HPDE6-E6E7 (cell line): ENCODE results near the gene FSD1.
"Not testable (repeated sequence)": the region's sequence is repeated elsewhere in the genome, so short reads cannot be mapped to it uniquely, and the experiment has no call there.

Experiments
- DNase-seq: peaks from one replicate; pipeline ENCODE4 v3.0.0; 2011; ENCODE audit warnings: missing footprints; ENCODE audit errors: extremely low spot score

Gene FSD1

DNA sequence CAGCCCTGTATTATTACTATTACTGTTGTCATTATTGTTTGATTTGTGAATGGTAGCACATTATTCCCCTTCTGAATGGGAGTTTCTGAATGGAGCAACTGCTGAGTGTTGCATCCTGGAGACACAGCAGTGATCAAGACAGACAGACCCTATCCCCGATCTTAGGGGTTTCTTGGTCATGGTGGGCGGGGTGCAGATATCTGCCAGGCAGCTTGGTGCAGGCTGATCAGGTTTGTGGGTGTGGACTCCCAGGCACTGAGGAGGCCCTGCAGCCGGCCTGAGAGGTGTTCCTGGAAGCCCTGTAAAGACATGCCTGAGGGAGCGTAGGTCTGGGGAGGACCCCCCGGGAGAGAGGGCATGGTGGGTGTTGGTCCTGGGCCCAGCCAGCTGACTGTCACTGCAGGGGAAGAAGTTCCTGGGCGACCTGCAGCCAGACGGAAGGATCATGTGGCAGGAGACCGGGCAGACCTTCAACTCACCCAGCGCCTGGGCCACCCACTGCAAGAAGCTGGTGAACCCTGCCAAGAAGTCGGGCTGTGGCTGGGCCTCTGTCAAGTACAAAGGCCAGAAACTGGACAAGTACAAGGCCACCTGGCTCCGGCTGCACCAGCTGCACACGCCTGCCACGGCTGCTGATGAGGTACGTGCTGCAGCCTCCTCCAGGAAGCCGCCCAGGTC is 41.1 kb downstream of the FSD1 start:
- DNase-seq, result no peak

GRCh38 chr19:4346020-4346383 is 41.6 kb downstream of the FSD1 start:
- no peak for DNase-seq

GRCh38 chr19:4347521-4347920 is 43.1 kb downstream of the FSD1 start:
- DNase-seq, result no peak

DNA sequence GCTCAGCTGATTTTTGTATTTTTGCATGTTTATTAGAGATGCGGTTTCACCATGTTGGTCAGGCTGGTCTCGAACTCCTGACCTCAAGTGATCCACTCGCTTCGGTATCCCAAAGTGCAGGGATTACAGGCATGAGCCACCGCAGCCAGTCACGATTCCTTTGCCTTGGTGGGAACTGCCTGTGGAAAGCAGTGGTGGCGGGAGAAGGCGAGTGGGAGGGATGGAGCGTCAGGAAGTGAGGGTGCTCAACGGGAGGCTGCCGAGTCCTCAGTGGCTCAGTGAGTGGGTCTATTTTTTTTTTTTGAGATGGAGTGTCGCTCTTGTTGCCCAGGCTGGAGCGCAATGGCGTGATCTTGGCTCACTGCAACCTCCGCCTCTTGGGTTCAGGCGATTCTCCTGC is 44.8 kb downstream of the FSD1 start:
- DNase-seq, result not testable (repeated sequence)

DNA sequence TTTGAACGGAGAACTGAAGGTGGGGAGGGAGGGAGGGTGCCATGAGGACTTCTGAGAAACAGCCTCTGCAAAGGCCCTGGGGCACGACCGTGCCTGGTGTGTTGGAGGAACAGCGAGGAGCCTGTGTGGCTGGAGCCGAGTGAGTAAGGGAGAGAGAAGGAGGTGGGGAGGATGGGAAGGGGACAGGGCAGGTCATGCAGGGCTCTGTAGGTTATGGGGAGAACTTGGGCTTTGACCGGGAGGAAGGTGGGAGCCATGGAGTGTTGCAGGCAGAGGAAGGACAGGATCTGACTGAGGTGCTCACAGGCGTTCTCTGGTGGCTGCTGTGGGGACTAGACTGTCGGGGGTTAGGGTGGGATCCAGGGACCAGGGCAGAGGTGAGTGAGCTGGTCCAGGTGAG is 45.7 kb downstream of the FSD1 start:
- DNase-seq, result no peak

- no peak for DNase-seq
These were observed 46.3 kb downstream of the FSD1 start for GRCh38 chr19:4350726-4351125.

- no peak for DNase-seq
These were observed 48.3 kb downstream of the FSD1 start for GRCh38 chr19:4352701-4353121.

DNA sequence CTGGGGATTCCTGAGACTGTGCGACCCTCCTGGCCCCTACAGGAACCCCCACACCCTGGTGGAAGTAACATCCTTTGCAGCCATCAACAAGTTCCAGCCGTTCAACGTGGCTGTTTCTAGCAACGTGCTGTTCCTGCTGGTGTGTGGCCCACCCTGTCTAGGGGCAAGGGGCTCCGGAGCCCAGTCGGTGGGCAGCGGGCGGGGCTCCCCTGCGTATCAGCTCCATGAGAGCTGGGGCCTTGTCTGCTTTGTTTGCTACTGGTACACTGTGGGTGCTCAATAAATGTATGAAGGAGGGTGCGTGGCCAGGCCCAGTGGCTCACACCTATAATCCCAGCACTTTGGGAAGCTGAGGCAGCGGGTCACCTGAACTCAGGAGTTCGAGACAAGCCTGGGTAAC is 49.9 kb downstream of the FSD1 start:
- no peak for DNase-seq

GRCh38 chr19:4354897-4355296 is 50.5 kb downstream of the FSD1 start:
- no peak for DNase-seq

DNA sequence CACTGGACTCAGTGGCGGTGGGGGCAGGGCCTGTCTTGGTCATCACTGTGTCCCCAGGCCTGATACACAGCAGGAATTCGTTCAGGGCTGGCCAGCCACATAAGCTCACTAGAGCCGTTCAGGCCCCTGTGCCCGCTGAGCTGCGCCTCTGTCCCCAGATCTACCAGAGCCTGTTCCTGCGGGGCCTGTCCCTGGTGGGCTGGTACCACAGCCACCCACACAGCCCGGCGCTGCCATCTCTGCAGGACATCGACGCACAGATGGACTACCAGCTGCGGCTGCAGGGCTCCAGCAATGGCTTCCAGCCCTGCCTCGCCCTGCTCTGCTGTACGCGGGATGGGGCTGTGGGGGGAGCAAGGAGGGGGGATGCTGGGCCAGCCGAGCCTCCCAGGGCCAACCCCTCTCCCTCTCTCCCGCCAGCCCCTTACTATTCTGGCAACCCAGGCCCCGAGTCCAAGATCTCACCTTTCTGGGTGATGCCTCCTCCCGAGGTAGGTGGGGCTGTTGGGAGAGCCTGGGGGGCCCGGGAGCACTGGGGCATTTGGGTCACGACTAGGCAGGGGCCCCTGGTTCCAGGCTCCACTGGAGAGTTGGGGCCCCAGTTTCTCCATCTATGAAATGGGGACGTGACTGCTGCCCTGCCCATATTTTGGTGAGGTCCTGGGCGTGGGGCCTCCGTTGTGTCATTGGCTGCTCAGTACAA is 52.8 kb downstream of the FSD1 start:
- DNase-seq, result no peak

DNA sequence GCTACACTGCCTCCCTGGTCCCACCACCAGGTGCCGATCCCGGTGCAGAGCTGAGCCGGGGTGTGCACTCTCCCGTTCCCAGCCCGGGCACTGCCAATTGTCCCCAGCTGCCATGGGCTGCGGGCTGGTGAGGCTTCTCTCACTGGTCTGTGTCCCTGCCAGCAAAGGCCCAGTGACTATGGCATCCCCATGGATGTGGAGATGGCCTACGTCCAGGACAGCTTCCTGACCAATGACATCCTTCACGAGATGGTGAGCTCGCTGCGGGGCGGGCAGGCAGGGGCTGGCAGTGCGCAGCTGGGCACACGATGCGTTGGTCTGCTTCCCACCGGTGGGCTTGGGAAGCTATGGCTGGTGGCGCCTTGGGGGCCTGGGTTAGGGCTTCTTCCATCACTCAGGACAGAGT is 53.5 kb downstream of the FSD1 start:
- DNase-seq, result no peak

DNA sequence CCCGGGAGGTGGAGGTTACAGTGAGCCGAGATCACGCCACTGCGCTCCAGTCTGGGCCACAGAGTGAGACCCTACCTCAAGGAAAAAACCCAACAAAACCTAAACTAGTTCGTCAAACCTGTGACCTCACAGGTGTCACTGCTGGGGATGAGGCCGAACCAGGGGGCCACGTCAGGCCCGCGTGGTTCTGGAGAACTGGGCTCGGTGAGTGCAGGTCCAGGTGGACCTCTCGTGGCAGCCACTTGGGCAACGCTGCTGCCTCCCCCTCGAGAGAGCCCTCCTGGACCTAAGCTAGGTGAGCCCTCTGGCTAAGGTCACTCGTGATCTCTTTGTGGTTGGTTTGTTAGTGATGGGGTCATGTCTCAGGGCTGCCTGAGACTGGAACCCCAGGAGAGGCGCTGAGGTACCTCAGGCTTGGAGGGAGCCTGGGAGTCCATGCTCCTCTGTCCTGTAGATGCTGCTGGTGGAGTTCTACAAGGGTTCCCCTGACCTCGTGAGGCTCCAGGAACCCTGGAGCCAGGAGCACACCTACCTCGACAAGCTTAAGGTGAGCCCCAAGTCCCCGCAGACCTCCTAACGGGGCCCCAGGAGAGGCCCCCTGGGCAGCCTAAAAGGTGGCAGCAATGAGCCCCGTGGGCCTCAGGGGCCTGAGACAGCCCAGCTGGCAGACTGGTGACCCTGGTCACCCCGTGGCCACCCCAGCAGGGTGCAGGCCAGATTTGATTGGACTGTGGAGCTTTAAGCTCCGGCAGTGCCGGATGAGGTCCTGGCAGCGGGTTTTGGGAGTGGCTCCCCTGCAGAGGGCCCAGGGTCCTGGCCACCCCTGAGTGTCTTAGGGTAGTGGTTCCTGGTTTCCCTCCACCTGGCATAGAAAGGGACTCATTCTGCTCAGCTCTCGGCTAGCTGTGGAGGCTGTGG is 54.6 kb downstream of the FSD1 start:
- no peak for DNase-seq

GRCh38 chr19:4359627-4360000 is 55.2 kb downstream of the FSD1 start:
- DNase-seq, result no peak

DNA sequence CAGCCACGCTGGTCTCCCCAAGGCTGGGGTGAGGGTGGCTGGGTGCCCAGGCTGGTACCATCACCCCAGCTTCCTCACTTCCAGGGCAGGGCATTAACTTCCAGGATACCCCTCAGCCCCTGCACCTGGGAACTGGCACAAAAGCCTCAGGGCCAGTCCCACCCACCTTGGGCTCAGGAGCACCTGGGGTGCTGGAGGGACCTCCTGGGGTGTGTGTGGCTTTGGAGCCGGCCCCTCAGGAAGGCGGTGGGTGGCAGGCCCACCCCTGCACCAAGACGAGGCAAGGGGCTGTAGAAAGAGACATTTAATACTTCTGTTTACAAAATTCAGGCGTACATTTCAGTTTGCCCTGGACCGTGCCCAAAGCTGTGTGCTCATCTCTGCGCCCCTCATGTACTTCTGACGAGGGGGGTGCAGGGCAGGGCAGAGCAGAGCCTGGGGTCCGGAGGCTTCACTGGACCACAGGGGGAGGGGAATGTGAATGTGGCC is 55.7 kb downstream of the FSD1 start:
- no peak for DNase-seq

DNA sequence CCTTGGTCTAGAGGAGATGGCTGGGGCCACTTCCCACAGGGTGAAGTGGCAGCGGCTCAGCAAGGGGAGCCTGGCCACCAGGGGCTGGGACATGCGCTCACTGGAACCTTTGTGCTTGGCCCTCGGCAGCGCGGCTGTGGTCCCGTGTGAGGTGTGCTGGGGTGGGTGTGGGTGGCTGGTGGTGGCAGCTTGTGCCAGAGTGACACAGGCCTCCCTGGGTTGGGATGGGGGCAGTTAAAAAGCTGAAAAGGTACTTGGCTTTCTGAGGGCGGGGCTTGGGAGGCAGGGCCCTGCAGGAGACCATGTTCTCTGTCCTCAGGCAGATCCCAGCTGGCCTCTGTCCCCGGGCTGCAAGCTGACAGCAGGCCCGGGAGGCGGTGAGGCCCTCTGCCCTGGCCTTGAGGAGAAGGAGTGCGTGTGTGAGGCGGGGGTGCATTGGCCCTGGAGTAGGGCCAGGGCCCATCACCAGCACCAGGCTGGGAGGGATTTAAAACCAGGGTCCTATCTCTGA is 56.3 kb downstream of the FSD1 start:
- no peak for DNase-seq

GRCh38 chr19:4361152-4362046 is 57.0 kb downstream of the FSD1 start:
- no peak for DNase-seq

- no peak for DNase-seq
These were observed 57.9 kb downstream of the FSD1 start for GRCh38 chr19:4362101-4362828.

- no peak for DNase-seq
These were observed 58.6 kb downstream of the FSD1 start for GRCh38 chr19:4362831-4363545.

GRCh38 chr19:4363571-4364304 is 59.3 kb downstream of the FSD1 start:
- DNase-seq, result no peak
